Endothelial cell of umbilical vein (primary cell): ENCODE results near the gene TECTB. TPM values are rescaled to one million over a fixed set of nuclear protein-coding genes. Genes with fewer than 3 reads are reported as not detected.

Source experiments
- BruUV-seq: library from RNA; stranded (reverse); fragments of 400-500 nt; replicated peaks from 2 replicates; lab custom pipeline; 2021; lab: Mats Ljungman, UMichigan
- CTCF ChIA-PET: fragments of 300-600, 350-600 bp; sonication (Branson Sonifier 250); formaldehyde crosslinking; loops from one replicate; lab custom pipeline; 2021; ENCODE audit warnings: antibody characterized with exemption, inconsistent platforms; lab: Charles Lee
- POLR2A ChIA-PET: fragments of 300-600, 350-600 bp; sonication (Branson Sonifier 250); formaldehyde crosslinking; loops from one replicate; lab custom pipeline; 2021; ENCODE audit warnings: antibody characterized with exemption, inconsistent platforms; lab: Charles Lee
- DNase-seq: peaks from one replicate; pipeline ENCODE4 v3.0.0-alpha.2; 2011; ENCODE audit warnings: low read depth, low spot score
- FAIRE-seq: peaks from 2 replicates; lab custom pipeline; 2011; peaks lifted over from hg19 to GRCh38; lab: Jason Lieb, UNC
- H2AFZ ChIP-seq: 2 replicates; pipeline ENCODE4 v1.6.0; 2012; ENCODE audit warnings: low read depth, low read length, control low read depth, inconsistent platforms
- H3K27ac ChIP-seq: 2 replicates; pipeline ENCODE4 v1.5.1; 2011; ENCODE audit warnings: low read depth, mild to moderate bottlenecking, control low read depth, low read length, moderate library complexity; ENCODE audit not compliant: insufficient read depth
- H3K27me3 ChIP-seq, 2 experiments: 2 replicates each; pipeline versions ENCODE4 v1.6.0 to v1.6.1; 2011; ENCODE audit warnings: low read length in 2 of 2, mixed read lengths in 1 of 2; ENCODE audit not compliant: control insufficient read depth in 2 of 2, insufficient read depth in 2 of 2
- H3K36me3 ChIP-seq, 2 experiments: 2 replicates in 1 of 2; 3 replicates in 1 of 2; pipeline ENCODE4 v1.5.1; 2011; ENCODE audit warnings: low read length in 2 of 2, mild to moderate bottlenecking in 1 of 2, moderate library complexity in 1 of 2; ENCODE audit not compliant: control insufficient read depth in 2 of 2, insufficient read depth in 2 of 2; ENCODE audit errors: extremely low read depth in 1 of 2
- H3K4me1 ChIP-seq: 3 replicates; pipeline ENCODE4 v1.5.1; 2011; ENCODE audit warnings: mild to moderate bottlenecking, low read length; ENCODE audit not compliant: control insufficient read depth, insufficient read depth; ENCODE audit errors: extremely low read depth
- H3K4me2 ChIP-seq: 2 replicates; pipeline ENCODE4 v1.6.1; 2011; ENCODE audit warnings: low read length, control low read depth, mixed read lengths; ENCODE audit not compliant: insufficient read depth
- H3K4me3 ChIP-seq, 3 experiments: fragments of 200-600 bp in 1 of 3; sonication (generic), shearing (Covaris generic) in 1 of 3; replicated peaks in 1 of 3; 2 replicates each; pipeline ENCODE4 v1.5.1; 2011 to 2016; ENCODE audit warnings: control low read depth in 3 of 3, low read length in 3 of 3, mild to moderate bottlenecking in 2 of 3, inconsistent platforms in 1 of 3, low read depth in 1 of 3, moderate library complexity in 1 of 3; ENCODE audit not compliant: insufficient read depth in 1 of 3
- H3K79me2 ChIP-seq: 2 replicates; pipeline ENCODE4 v1.6.0; 2012; ENCODE audit warnings: low read length, inconsistent platforms; ENCODE audit not compliant: control insufficient read depth, insufficient read depth
- H3K9ac ChIP-seq: replicated peaks from 2 replicates; pipeline ENCODE3; 2011; ENCODE audit warnings: low read length, control low read depth; ENCODE audit not compliant: insufficient read depth; ENCODE audit errors: extremely low read depth
- H3K9me1 ChIP-seq: replicated peaks from 3 replicates; pipeline ENCODE4 v1.6.0; 2011; ENCODE audit warnings: mild to moderate bottlenecking, low read length; ENCODE audit not compliant: control insufficient read depth, insufficient read depth; ENCODE audit errors: extremely low read depth
- H3K9me3 ChIP-seq: replicated peaks from 2 replicates; pipeline ENCODE4 v1.5.1; 2012; ENCODE audit warnings: low read length, inconsistent platforms; ENCODE audit not compliant: control insufficient read depth, insufficient read depth
- H4K20me1 ChIP-seq: replicated peaks from 2 replicates; pipeline ENCODE3; 2011; ENCODE audit warnings: mild to moderate bottlenecking, low read length; ENCODE audit not compliant: control insufficient read depth, insufficient read depth; ENCODE audit errors: extremely low read depth
- EZH2 ChIP-seq: IDR thresholded peaks from 2 replicates; pipeline ENCODE4 v1.6.1; 2012; ENCODE audit warnings: borderline replicate concordance, low read depth, mild to moderate bottlenecking, moderate library complexity, low read length, inconsistent platforms; ENCODE audit not compliant: severe bottlenecking
- FOS ChIP-seq: IDR thresholded peaks from 2 replicates; pipeline ENCODE4 v1.6.1; 2011; ENCODE audit warnings: mild to moderate bottlenecking, low read length, moderate library complexity, borderline replicate concordance; ENCODE audit not compliant: insufficient read depth
- GATA2 ChIP-seq: IDR thresholded peaks from 2 replicates; pipeline ENCODE4 v1.7.0; 2011; ENCODE audit warnings: low read depth, mild to moderate bottlenecking, moderate library complexity, mixed read lengths, low read length; ENCODE audit not compliant: insufficient read length, insufficient read depth
- JUN ChIP-seq: IDR thresholded peaks from 2 replicates; pipeline ENCODE4 v1.6.1; 2011; ENCODE audit warnings: borderline replicate concordance, low read depth; ENCODE audit not compliant: insufficient read length, insufficient read depth
- MYC ChIP-seq: IDR thresholded peaks from one replicate; pipeline ENCODE4 v1.6.1; 2011; ENCODE audit warnings: mild to moderate bottlenecking, low read depth, low read length
- POLR2A ChIP-seq: IDR thresholded peaks from 2 replicates; pipeline ENCODE4 v1.6.1; 2012; ENCODE audit warnings: low read depth, mild to moderate bottlenecking, control low read depth, low read length
- POLR2AphosphoS5 ChIP-seq: IDR thresholded peaks from 2 replicates; pipeline ENCODE4 v1.6.1; 2012; ENCODE audit warnings: low read depth, mild to moderate bottlenecking, control low read depth, low read length, moderate library complexity; ENCODE audit not compliant: insufficient read depth
- dilution Hi-C: fragments of 300-500 bp; cut with MboI; formaldehyde crosslinking; loops from one replicate; pipeline ENCODE4 v1.15.0; 2019; ENCODE audit warnings: low sequenced_read_pairs; ENCODE audit not compliant: extremely low pct_ligation_motif_present
- intact Hi-C: fragments of 100-400 bp; cut with micrococcal nuclease; formaldehyde crosslinking; loops from one replicate; pipeline ENCODE4 v1.10.0; 2022
- polyA plus RNA-seq, 4 experiments: library from polyadenylated mRNA; depleted of rRNA in 3 of 4; stranded (reverse) in 3 of 4; unstranded in 1 of 4; fragments of >200 nt; gene quantifications; 2 replicates each; pipeline versions ENCODE4 v1.2.1 to v1.2.3, GENCODE V29; 2011 to 2012; ENCODE audit warnings: missing spikeins in 1 of 4
- total RNA-seq: library from RNA; stranded (reverse); gene quantifications from 2 replicates; pipeline ENCODE4 v1.2.3, GENCODE V29; 2021
- TF ChIP-seq, protein P1 (sequence below): IDR thresholded peaks from 2 replicates; pipeline ENCODE4 v1.6.1; 2011; ENCODE audit not compliant: insufficient read depth, insufficient read length
- TF ChIP-seq, protein P2 (sequence below), 2 donors: IDR thresholded peaks; 1 replicate in 1 of 2; 2 replicates in 1 of 2; pipeline ENCODE4 v1.5.1; 2011; ENCODE audit warnings: low read length in 2 of 2, mild to moderate bottlenecking in 2 of 2, moderate library complexity in 2 of 2, control low read depth in 1 of 2, inconsistent platforms in 1 of 2, low read depth in 1 of 2; ENCODE audit not compliant: insufficient read depth in 1 of 2; ENCODE audit errors: extremely low read depth in 1 of 2

TECTB gene
- total and polyA plus RNA-seq, 2 donors (not counting 3 experiments of a cell fraction or from before 2014, with no cell fraction given), result not detected

DNA sequence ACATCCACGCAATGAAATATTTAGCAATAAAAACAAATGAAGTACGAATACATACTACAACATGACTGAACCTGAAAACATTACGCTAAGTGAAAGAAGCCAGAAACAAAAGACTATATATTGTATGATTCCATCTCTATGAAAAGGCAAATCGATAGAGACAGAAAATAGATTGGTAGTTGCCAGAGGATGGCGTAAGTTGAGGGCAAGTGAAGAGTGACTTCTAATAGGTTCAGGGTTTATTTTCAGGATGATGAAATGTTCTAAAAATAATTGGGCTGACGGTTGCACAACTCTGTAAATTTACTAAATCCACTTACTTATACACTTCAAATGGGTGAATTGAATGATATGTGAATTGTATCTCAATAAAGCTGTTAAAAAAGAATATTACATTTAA is 39.5 kb upstream of the TECTB start:
- no peak overlapping the region for H3K9ac ChIP-seq
- dilution Hi-C loops, result no loop called here
- no peak for FAIRE-seq
- no peaks in the 10 kb centered on the region for H3K9me1 ChIP-seq
- H2AFZ ChIP-seq, result no peak overlapping the region
- no TSS peak for BruUV-seq
- H3K4me3 ChIP-seq, result no peak overlapping the region
- POLR2A ChIA-PET, result no interaction called here
- H3K79me2 ChIP-seq, result no peaks in the 10 kb centered on the region
- H3K4me1 ChIP-seq, result no peaks in the 10 kb centered on the region
- H3K27me3 ChIP-seq, result no peaks in the 10 kb centered on the region
- no peaks in the 10 kb centered on the region for H3K36me3 ChIP-seq
- no peaks in the 10 kb centered on the region for H4K20me1 ChIP-seq
- DNase-seq, result no peak
- TF ChIP-seq MYC (no peak), POLR2A (no peak), JUN (no peak), FOS (no peak), GATA2 (no peak), EZH2 (no peak), POLR2AphosphoS5 (no peak)
- TF ChIP-seq, protein P1, sequence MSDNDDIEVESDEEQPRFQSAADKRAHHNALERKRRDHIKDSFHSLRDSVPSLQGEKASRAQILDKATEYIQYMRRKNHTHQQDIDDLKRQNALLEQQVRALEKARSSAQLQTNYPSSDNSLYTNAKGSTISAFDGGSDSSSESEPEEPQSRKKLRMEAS, result no peak
- TF ChIP-seq, protein P2, sequence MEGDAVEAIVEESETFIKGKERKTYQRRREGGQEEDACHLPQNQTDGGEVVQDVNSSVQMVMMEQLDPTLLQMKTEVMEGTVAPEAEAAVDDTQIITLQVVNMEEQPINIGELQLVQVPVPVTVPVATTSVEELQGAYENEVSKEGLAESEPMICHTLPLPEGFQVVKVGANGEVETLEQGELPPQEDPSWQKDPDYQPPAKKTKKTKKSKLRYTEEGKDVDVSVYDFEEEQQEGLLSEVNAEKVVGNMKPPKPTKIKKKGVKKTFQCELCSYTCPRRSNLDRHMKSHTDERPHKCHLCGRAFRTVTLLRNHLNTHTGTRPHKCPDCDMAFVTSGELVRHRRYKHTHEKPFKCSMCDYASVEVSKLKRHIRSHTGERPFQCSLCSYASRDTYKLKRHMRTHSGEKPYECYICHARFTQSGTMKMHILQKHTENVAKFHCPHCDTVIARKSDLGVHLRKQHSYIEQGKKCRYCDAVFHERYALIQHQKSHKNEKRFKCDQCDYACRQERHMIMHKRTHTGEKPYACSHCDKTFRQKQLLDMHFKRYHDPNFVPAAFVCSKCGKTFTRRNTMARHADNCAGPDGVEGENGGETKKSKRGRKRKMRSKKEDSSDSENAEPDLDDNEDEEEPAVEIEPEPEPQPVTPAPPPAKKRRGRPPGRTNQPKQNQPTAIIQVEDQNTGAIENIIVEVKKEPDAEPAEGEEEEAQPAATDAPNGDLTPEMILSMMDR (IDR thresholded peaks at IDR 0.05; ENCODE audit: extremely low read depth in 1 of 2, insufficient read depth in 1 of 2, low read depth in 1 of 2, low read length in 2 of 2), result no peak
- CTCF ChIA-PET, result interaction anchor here (2.0 kb wide), 1 partner anchor 11 kb away, joined by 4 read pairs; no protein-coding TSS in a partner anchor
- no peak overlapping the region for H3K4me2 ChIP-seq
- no peak overlapping the region for H3K27ac ChIP-seq
- H3K9me3 ChIP-seq, result no peaks in the 10 kb centered on the region
- intact Hi-C loops, result no loop called here
